Measurements from ENCODE around the gene GABPB2. TPM values are rescaled to one million over a fixed set of nuclear protein-coding genes. Genes with fewer than 3 reads are reported as not detected.

GABPB2 gene
- 4.6 and 7.8 TPM in 2 replicates for total RNA-seq (2014; rRNA removed; shearing (Covaris generic))

GRCh38 chr1:151070474-151071276 lies at the start of gene GABPB2:
Gene GABPB2, plus strand, starts transcription at chr1:151070761. Its CDS starts 17,429 bp downstream, at chr1:151088190.
- in situ Hi-C loops (cut with HindIII; ENCODE audit: low sequenced_read_pairs), result no loop called here
- peak; percentile 95 for DNase-seq (ENCODE audit: low spot score)

- in situ Hi-C loops (cut with HindIII; ENCODE audit: low sequenced_read_pairs), result no loop called here
- DNase-seq (ENCODE audit: low spot score), result peak; percentile 86
Observed at GRCh38 chr1:151024540-151025146, 45.9 kb upstream of the GABPB2 start.

- DNase-seq (ENCODE audit: low spot score), result no peak
- in situ Hi-C loops (cut with HindIII; ENCODE audit: low sequenced_read_pairs), result no loop called here
Observed at GRCh38 chr1:151026460-151026859, 44.1 kb upstream of the GABPB2 start.

GRCh38 chr1:151032164-151032563 lies 38.4 kb upstream of the GABPB2 start:
- in situ Hi-C loops (cut with HindIII; ENCODE audit: low sequenced_read_pairs), result no loop called here
- DNase-seq (ENCODE audit: low spot score), result no peak

GRCh38 chr1:151035167-151035566 lies 35.4 kb upstream of the GABPB2 start:
- DNase-seq (ENCODE audit: low spot score), result no peak
- in situ Hi-C loops (cut with HindIII; ENCODE audit: low sequenced_read_pairs), result no loop called here

GRCh38 chr1:151036356-151036755 lies 34.2 kb upstream of the GABPB2 start, which contains the start of gene BNIPL:
Gene BNIPL, plus strand, starts transcription at chr1:151036586. Its CDS starts 140 bp downstream, at chr1:151036726.
- in situ Hi-C loops (cut with HindIII; ENCODE audit: low sequenced_read_pairs), result no loop called here
- DNase-seq (ENCODE audit: low spot score), result no peak

- DNase-seq (ENCODE audit: low spot score), result no peak
- in situ Hi-C loops (cut with HindIII; ENCODE audit: low sequenced_read_pairs), result no loop called here
Observed at GRCh38 chr1:151037032-151037431, 33.5 kb upstream of the GABPB2 start.

- no peak for DNase-seq (ENCODE audit: low spot score)
- in situ Hi-C loops (cut with HindIII; ENCODE audit: low sequenced_read_pairs), result no loop called here
Observed at GRCh38 chr1:151039521-151039920, 31.0 kb upstream of the GABPB2 start.

GRCh38 chr1:151043163-151043562 lies 27.4 kb upstream of the GABPB2 start:
- in situ Hi-C loops (cut with HindIII; ENCODE audit: low sequenced_read_pairs), result no loop called here
- DNase-seq (ENCODE audit: low spot score), result no peak

GRCh38 chr1:151047591-151047924 lies 23.0 kb upstream of the GABPB2 start, which contains the start of gene C1orf56:
Gene C1orf56, plus strand, starts transcription at chr1:151047751. Its CDS starts 97 bp downstream, at chr1:151047848.
- in situ Hi-C loops (cut with HindIII; ENCODE audit: low sequenced_read_pairs), result no loop called here
- peak; percentile 81 for DNase-seq (ENCODE audit: low spot score)

- DNase-seq (ENCODE audit: low spot score), result peak; percentile 87
- in situ Hi-C loops (cut with HindIII; ENCODE audit: low sequenced_read_pairs), result no loop called here
Observed at GRCh38 chr1:151047925-151048644, 22.5 kb upstream of the GABPB2 start.

GRCh38 chr1:151048645-151049032 lies 21.9 kb upstream of the GABPB2 start:
- in situ Hi-C loops (cut with HindIII; ENCODE audit: low sequenced_read_pairs), result no loop called here
- no peak for DNase-seq (ENCODE audit: low spot score)

GRCh38 chr1:151049458-151049857 lies 21.1 kb upstream of the GABPB2 start:
- DNase-seq (ENCODE audit: low spot score), result no peak
- in situ Hi-C loops (cut with HindIII; ENCODE audit: low sequenced_read_pairs), result no loop called here

GRCh38 chr1:151050051-151050688 lies 20.4 kb upstream of the GABPB2 start:
- in situ Hi-C loops (cut with HindIII; ENCODE audit: low sequenced_read_pairs), result no loop called here
- no peak for DNase-seq (ENCODE audit: low spot score)

GRCh38 chr1:151051356-151052009 lies 19.1 kb upstream of the GABPB2 start:
- in situ Hi-C loops (cut with HindIII; ENCODE audit: low sequenced_read_pairs), result no loop called here

GRCh38 chr1:151054971-151055547 lies 15.5 kb upstream of the GABPB2 start:
- in situ Hi-C loops (cut with HindIII; ENCODE audit: low sequenced_read_pairs), result no loop called here
- no peak for DNase-seq (ENCODE audit: low spot score)

More at GRCh38 chr1:151051356-151052009, 19.1 kb upstream of the GABPB2 start:
- DNase-seq (ENCODE audit: low spot score), result no peak

GRCh38 chr1:151055581-151055980 lies 15.0 kb upstream of the GABPB2 start:
- in situ Hi-C loops (cut with HindIII; ENCODE audit: low sequenced_read_pairs), result no loop called here

GRCh38 chr1:151056149-151056548 lies 14.4 kb upstream of the GABPB2 start:
- in situ Hi-C loops (cut with HindIII; ENCODE audit: low sequenced_read_pairs), result no loop called here
- no peak for DNase-seq (ENCODE audit: low spot score)

More at GRCh38 chr1:151055581-151055980, 15.0 kb upstream of the GABPB2 start:
- no peak for DNase-seq (ENCODE audit: low spot score)

- no peak for DNase-seq (ENCODE audit: low spot score)
- in situ Hi-C loops (cut with HindIII; ENCODE audit: low sequenced_read_pairs), result no loop called here
Observed at GRCh38 chr1:151058692-151059091, 11.9 kb upstream of the GABPB2 start.

All from G401 (cell line).